K562 (cell line): ENCODE data around the gene HES4. TPM values are rescaled to one million over a fixed set of nuclear protein-coding genes. Genes with fewer than 3 reads are reported as not detected.

Experiments
- ARID4B ChIP-seq: sonication (generic); formaldehyde crosslinking; IDR thresholded peaks from 2 replicates; pipeline ENCODE4 v1.8.0; 2022; ENCODE audit warnings: mild to moderate bottlenecking, missing genetic modification reagents
- ATF1 ChIP-seq, 2 experiments: fragments of 450-650 bp in 1 of 2; IDR thresholded peaks; 2 replicates each; pipeline ENCODE4 v1.6.1; 2016; ENCODE audit warnings: missing compliant biosample characterization in 1 of 2, missing genetic modification characterization in 1 of 2
- BCOR ChIP-seq: fragments of 450-650 bp; IDR thresholded peaks from 2 replicates; pipeline ENCODE4 v1.6.1; 2016
- CHD2 ChIP-seq: IDR thresholded peaks from 2 replicates; pipeline ENCODE4 v1.6.1; 2011; ENCODE audit warnings: low read depth, low read length
- CTBP1 ChIP-seq: fragments of 450-650 bp; IDR thresholded peaks from 2 replicates; pipeline ENCODE4 v1.6.1; 2016; ENCODE audit warnings: borderline replicate concordance
- DEAF1 ChIP-seq: fragments of 450-650 bp; formaldehyde crosslinking; IDR thresholded peaks from 2 replicates; pipeline ENCODE4 v1.4.0; 2020; ENCODE audit warnings: mild to moderate bottlenecking, moderate library complexity
- E2F6 ChIP-seq, 2 experiments: IDR thresholded peaks; 2 replicates each; pipeline ENCODE4 v1.6.1; 2011; ENCODE audit warnings: borderline replicate concordance in 1 of 2, control low read depth in 1 of 2, low read depth in 1 of 2, low read length in 1 of 2, mild to moderate bottlenecking in 1 of 2, mixed read lengths in 1 of 2, moderate library complexity in 1 of 2; ENCODE audit not compliant: insufficient read depth in 1 of 2, insufficient read length in 1 of 2, poor library complexity in 1 of 2, severe bottlenecking in 1 of 2; ENCODE audit errors: extremely low read depth in 1 of 2
- ETV5 ChIP-seq: sonication (generic); formaldehyde crosslinking; IDR thresholded peaks from 2 replicates; pipeline ENCODE4 v1.4.0; 2020; ENCODE audit warnings: low read depth, mild to moderate bottlenecking, missing genetic modification reagents
- L3MBTL2 ChIP-seq: fragments of 450-650 bp; IDR thresholded peaks from 2 replicates; pipeline ENCODE4 v1.6.1; 2016; ENCODE audit warnings: mild to moderate bottlenecking, moderate library complexity
- MAZ ChIP-seq, 2 experiments: fragments of 450-650 bp in 1 of 2; sonication (generic) in 1 of 2; formaldehyde crosslinking; IDR thresholded peaks in 1 of 2; conservative IDR thresholded peaks in 1 of 2; 2 replicates each; pipeline versions ENCODE4 v1.4.0 to v1.5.0; 2020; ENCODE audit warnings: mild to moderate bottlenecking in 1 of 2, missing genetic modification reagents in 1 of 2
- RAD21 ChIP-seq, 2 experiments: fragments of 250-450 bp in 1 of 2; fragments of 450-650 bp in 1 of 2; sonication (Bioruptor Pico) in 1 of 2; formaldehyde crosslinking in 1 of 2; IDR thresholded peaks in 1 of 2; conservative IDR thresholded peaks in 1 of 2; 2 replicates each; pipeline versions ENCODE4 v1.4.0 to v1.8.0; 2020 to 2022; ENCODE audit warnings: mild to moderate bottlenecking in 2 of 2, moderate library complexity in 1 of 2
- TEAD1 ChIP-seq, 2 experiments: fragments of 450-650 bp in 1 of 2; sonication (generic) in 1 of 2; formaldehyde crosslinking; IDR thresholded peaks; 2 replicates each; pipeline versions ENCODE4 v1.4.0 to v1.8.0; 2020 to 2022; ENCODE audit warnings: mild to moderate bottlenecking in 2 of 2, missing genetic modification reagents in 1 of 2
- TFAP4 ChIP-seq: sonication (generic); formaldehyde crosslinking; IDR thresholded peaks from 2 replicates; pipeline ENCODE4 v1.8.0; 2022; ENCODE audit warnings: missing genetic modification reagents, mild to moderate bottlenecking, moderate library complexity, borderline replicate concordance
- ZFX ChIP-seq: sonication (generic); formaldehyde crosslinking; IDR thresholded peaks from 2 replicates; pipeline ENCODE4 v1.8.0; 2022; ENCODE audit warnings: mild to moderate bottlenecking, missing genetic modification reagents, moderate library complexity
- polyA plus RNA-seq, 8 experiments: library from polyadenylated mRNA; depleted of rRNA in 4 of 8; stranded (reverse) in 5 of 8; unstranded in 3 of 8; fragments of >200 nt; fragmentation: Nextera tagmentation in 2 of 8; fragmentation: Illumina TruSeq in 1 of 8; extraction: Ambion mirVana in 2 of 8; extraction: Trizol in 1 of 8; gene quantifications; 2 replicates each; pipeline versions ENCODE4 v1.2.1 to v1.2.3, GENCODE V29; 2011 to 2014; ENCODE audit warnings: inconsistent platforms in 1 of 8, missing spikeins in 1 of 8
- total RNA-seq, 7 experiments: library from RNA; depleted of rRNA in 6 of 7; stranded (reverse); fragments of >200 nt in 6 of 7; fragmentation: Illumina TruSeq in 2 of 7; extraction: Trizol in 2 of 7; gene quantifications; 2 replicates each; pipeline versions ENCODE4 v1.2.1 to v1.2.3, GENCODE V29; 2011 to 2021; ENCODE audit warnings: low replicate concordance in 1 of 7

HES4 gene
- total and polyA plus RNA-seq, 9 of the 15 experiments (the other 6 are each of a cell fraction or from before 2014, with no cell fraction given), result 0.21 to 43.7 (median 5.3) TPM; not detected in 2

GRCh38 chr1:975896-976683 is 23.8 kb downstream of the HES4 start (continued):
- peak; percentile 71; the same call in 1 of the 2 replicates for TF ChIP-seq CTBP1
- 0 out of 4 replicates have a peak, but pooled peaks of 1 of the 2 experiments have one; percentile 37 for TF ChIP-seq MAZ (CRISPR knock-in tag; conservative IDR thresholded peaks at IDR 0.05 in 1 of 2, IDR thresholded peaks at IDR 0.05 in 1 of 2)
- no peak for TF ChIP-seq BCOR
- TF ChIP-seq TFAP4, result peak; percentile 32; the same call in 1 of the 2 replicates
- no peak for TF ChIP-seq ATF1 (CRISPR knock-in tag; IDR thresholded peaks at IDR 0.05)
- TF ChIP-seq ATF1 (tag; IDR thresholded peaks at IDR 0.05), result peak; percentile 35
- TF ChIP-seq DEAF1 (CRISPR knock-in tag), result peak; percentile 57; the same call in 1 of the 2 replicates
- TF ChIP-seq TEAD1 (CRISPR knock-in tag; IDR thresholded peaks at IDR 0.05), result 0 out of 4 replicates have a peak, but pooled peaks of 1 of the 2 experiments have one; percentile 47
- 0 out of 2 replicates have a peak, but pooled peaks have one; percentile 35 for TF ChIP-seq ETV5
- TF ChIP-seq ARID4B (CRISPR knock-in tag), result peak; percentile 49; the same call in 1 of the 2 replicates
- peak; percentile 66 to 74 for TF ChIP-seq RAD21 (CRISPR knock-in tag; conservative IDR thresholded peaks at IDR 0.05 in 1 of 2, IDR thresholded peaks at IDR 0.05 in 1 of 2)
- TF ChIP-seq L3MBTL2, result peak; percentile 47
- no peak for TF ChIP-seq CHD2
- peak in 1 of 2 experiments; percentile 52 for TF ChIP-seq E2F6 (IDR thresholded peaks at IDR 0.05; ENCODE audit: borderline replicate concordance in 1 of 2, extremely low read depth in 1 of 2, insufficient read depth in 1 of 2, insufficient read length in 1 of 2, low read depth in 1 of 2, low read length in 1 of 2, poor library complexity in 1 of 2, severe bottlenecking in 1 of 2)
- peak; percentile 31 for TF ChIP-seq ZFX (CRISPR knock-in tag)
